ENCODE results near the gene QRICH1. TPM values are rescaled to one million over a fixed set of nuclear protein-coding genes. Genes with fewer than 3 reads are reported as not detected.

QRICH1 gene
- polyA plus RNA-seq, 3 donors, result 9.3 to 150 (median 16.1) TPM

- no peak for TF ChIP-seq CTCF (IDR thresholded peaks at IDR 0.05)
- peaks cover 26 to 33% of the 10 kb centered on the region in 2 donors for H3K4me1 ChIP-seq (ENCODE audit: control insufficient read depth in 1 of 2, insufficient read depth in 2 of 2, low read length in 2 of 2)
- H2AFZ ChIP-seq (ENCODE audit: insufficient read depth, low read depth, low read length, poor library complexity, severe bottlenecking), result no peak overlapping the region
- Mint-ChIP-seq H3K27me3 (ENCODE audit: low read depth in 3 of 3) (no peaks in the 10 kb centered on the region), H3K4me3 (no peak overlapping the region), H3K4me1 (peaks cover 34% of the 10 kb centered on the region), H3K27ac (peak overlapping the region in 2 of 7 donors; percentile 57 to 73), H3K36me3 (peaks cover 48 to 50% of the 10 kb centered on the region in 2 donors), H3K9me3 (no peaks in the 10 kb centered on the region)
- peaks cover 51% of the 10 kb centered on the region for H3K79me2 ChIP-seq (ENCODE audit: insufficient read depth, low read length)
- DNase-seq, result no peak
- H3K27me3 ChIP-seq (ENCODE audit: control insufficient read depth in 2 of 2, insufficient read depth in 2 of 2, low read length in 2 of 2), result no peaks in the 10 kb centered on the region
- intact Hi-C loops (cut with micrococcal nuclease), result no loop called here
- H3K27ac ChIP-seq (ENCODE audit: low read depth in 1 of 2, low read length in 2 of 2), result peak overlapping the region in 1 of 2 donors; percentile 11
- no CpG with 5 or more reads among the region's 3 CpGs for WGBS (ENCODE audit: insufficient coverage)
- no peak overlapping the region for H3K4me3 ChIP-seq (replicated peaks in 1 of 3; ENCODE audit: low read depth in 2 of 3, low read length in 3 of 3)
- H3K4me2 ChIP-seq (replicated peaks; ENCODE audit: extremely low read depth, low read length, poor library complexity, severe bottlenecking), result no peak overlapping the region
- no peaks in the 10 kb centered on the region for H3K9me3 ChIP-seq (replicated peaks in 1 of 2; ENCODE audit: control insufficient read depth in 1 of 2, insufficient read depth in 1 of 2, low read length in 2 of 2)
- H3K36me3 ChIP-seq (replicated peaks in 1 of 2; ENCODE audit: control insufficient read depth in 1 of 2, insufficient read depth in 2 of 2, low read length in 2 of 2), result peaks cover 46 to 57% of the 10 kb centered on the region in 2 donors
- no peak overlapping the region for H3K9ac ChIP-seq (ENCODE audit: insufficient read depth, low read length, poor library complexity, severe bottlenecking)
- H4K20me1 ChIP-seq (ENCODE audit: insufficient read depth, low read length), result no peaks in the 10 kb centered on the region
These were observed 67.3 kb downstream of the QRICH1 start for GRCh38 chr3:49026536-49026935.

GRCh38 chr3:49025793-49026520, 67.9 kb downstream of the QRICH1 start:
- no CpG with 5 or more reads among the region's 8 CpGs for WGBS (ENCODE audit: insufficient coverage)
- H4K20me1 ChIP-seq (ENCODE audit: insufficient read depth, low read length), result no peaks in the 10 kb centered on the region
- H3K27ac Mint-ChIP-seq, result peak overlapping the region in 3 of 7 donors; percentile 3 to 73 (median 57)
- H3K9ac ChIP-seq (ENCODE audit: insufficient read depth, low read length, poor library complexity, severe bottlenecking), result no peak overlapping the region
- H3K36me3 ChIP-seq (replicated peaks in 1 of 2; ENCODE audit: control insufficient read depth in 1 of 2, insufficient read depth in 2 of 2, low read length in 2 of 2), result peaks cover 42 to 51% of the 10 kb centered on the region in 2 donors
- H3K9me3 ChIP-seq (replicated peaks in 1 of 2; ENCODE audit: control insufficient read depth in 1 of 2, insufficient read depth in 1 of 2, low read length in 2 of 2), result no peaks in the 10 kb centered on the region
- H3K4me2 ChIP-seq (replicated peaks; ENCODE audit: extremely low read depth, low read length, poor library complexity, severe bottlenecking), result no peak overlapping the region
- no peak for TF ChIP-seq CTCF (IDR thresholded peaks at IDR 0.05)
- peaks cover 34% of the 10 kb centered on the region for H3K4me1 Mint-ChIP-seq
- H3K79me2 ChIP-seq (ENCODE audit: insufficient read depth, low read length), result peaks cover 55% of the 10 kb centered on the region
- peaks cover 26 to 33% of the 10 kb centered on the region in 2 donors for H3K4me1 ChIP-seq (ENCODE audit: control insufficient read depth in 1 of 2, insufficient read depth in 2 of 2, low read length in 2 of 2)
- intact Hi-C loops (cut with micrococcal nuclease), result no loop called here
- H3K4me3 Mint-ChIP-seq, result no peak overlapping the region
- peak overlapping the region in 1 of 2 donors; percentile 12 for H3K27ac ChIP-seq (ENCODE audit: low read depth in 1 of 2, low read length in 2 of 2)
- H2AFZ ChIP-seq (ENCODE audit: insufficient read depth, low read depth, low read length, poor library complexity, severe bottlenecking), result no peak overlapping the region
- H3K27me3 ChIP-seq (ENCODE audit: control insufficient read depth in 2 of 2, insufficient read depth in 2 of 2, low read length in 2 of 2), result no peaks in the 10 kb centered on the region
- H3K9me3 Mint-ChIP-seq, result no peaks in the 10 kb centered on the region
- H3K36me3 Mint-ChIP-seq, result peaks cover 44% of the 10 kb centered on the region in 2 donors
- no peak for DNase-seq
- H3K4me3 ChIP-seq (replicated peaks in 1 of 3; ENCODE audit: low read depth in 2 of 3, low read length in 3 of 3), result no peak overlapping the region
- H3K27me3 Mint-ChIP-seq (ENCODE audit: low read depth in 3 of 3), result peaks cover 0 to 2% (median 0%) of the 10 kb centered on the region in 3 donors

Data from CD14-positive monocyte (primary cell).